ENCODE results near the gene ZNF341.

ZNF341 gene

GRCh38 chr20:33827634-33828325 lies 96.0 kb downstream of the ZNF341 start:
- DNase-seq, result no peak

GRCh38 chr20:33828326-33828844 lies 96.6 kb downstream of the ZNF341 start:
- DNase-seq, result no peak

GRCh38 chr20:33828967-33829560 lies 97.3 kb downstream of the ZNF341 start:
- DNase-seq, result no peak

- DNase-seq, result no peak
Observed at GRCh38 chr20:33829636-33830035, 97.8 kb downstream of the ZNF341 start.

- no peak for DNase-seq
Observed at GRCh38 chr20:33830371-33830770, 98.6 kb downstream of the ZNF341 start.

GRCh38 chr20:33832103-33832804 lies 100.5 kb downstream of the ZNF341 start:
- DNase-seq, result no peak

GRCh38 chr20:33833333-33833732 lies 101.5 kb downstream of the ZNF341 start:
- no peak for DNase-seq

- no peak for DNase-seq
Observed at GRCh38 chr20:33835615-33836172, 103.9 kb downstream of the ZNF341 start.

GRCh38 chr20:33836277-33836676 lies 104.5 kb downstream of the ZNF341 start:
- no peak for DNase-seq

- no peak for DNase-seq
Observed at GRCh38 chr20:33837096-33837830, 105.5 kb downstream of the ZNF341 start.

GRCh38 chr20:33838035-33838864 lies 106.5 kb downstream of the ZNF341 start:
- no peak for DNase-seq

- DNase-seq, result no peak
Observed at GRCh38 chr20:33839591-33839990, 107.8 kb downstream of the ZNF341 start.

GRCh38 chr20:33840160-33840559 lies 108.4 kb downstream of the ZNF341 start:
- DNase-seq, result no peak

GRCh38 chr20:33840759-33841435 lies 109.1 kb downstream of the ZNF341 start:
- DNase-seq, result no peak

- DNase-seq, result no peak
Observed at GRCh38 chr20:33841436-33841799, 109.6 kb downstream of the ZNF341 start.
